ENCODE data around the gene ANTXR1. TPM values are rescaled to one million over a fixed set of nuclear protein-coding genes. Genes with fewer than 3 reads are reported as not detected.

ANTXR1 gene
- total RNA-seq, 1 experiment from 2014 or later = 48.3 TPM

GRCh38 chr2:69132960-69133590, 120.1 kb downstream of the ANTXR1 start:
- CTCF ChIA-PET = no interaction called here

GRCh38 chr2:69133898-69134297, 120.9 kb downstream of the ANTXR1 start:
- no TSS peak for BruUV-seq (replicated peaks)
- no peaks in the 10 kb centered on the region for H3K79me2 ChIP-seq (ENCODE audit: low read depth)
- H3F3A ChIP-seq (ENCODE audit: insufficient read depth, low read depth) = peaks cover 18% of the 10 kb centered on the region
- H3K4me3 ChIP-seq = no peak overlapping the region
- ChIA-PET POLR2A (ENCODE audit: unreplicated experiment) (no interaction called here), CTCF (no interaction called here)
- TF ChIP-seq CTCF (conservative IDR thresholded peaks at IDR 0.05) (no peak), EZH2 (IDR thresholded peaks at IDR 0.05; ENCODE audit: low read depth) (no peak)
- no peaks in the 10 kb centered on the region for H3K9me3 ChIP-seq (ENCODE audit: insufficient read depth, low read depth)
- no peaks in the 10 kb centered on the region for H3K36me3 ChIP-seq (ENCODE audit: low read depth)
- H4K20me1 ChIP-seq (ENCODE audit: insufficient read depth) = no peaks in the 10 kb centered on the region
- no peak overlapping the region for H3K4me2 ChIP-seq
- peaks cover 17% of the 10 kb centered on the region for H3K4me1 ChIP-seq (replicated peaks; ENCODE audit: insufficient read depth)
- H3K27ac ChIP-seq = no peak overlapping the region
- H3K9me2 ChIP-seq (ENCODE audit: insufficient read depth) = no peaks in the 10 kb centered on the region
- intact Hi-C loops (cut with micrococcal nuclease; ENCODE audit: unreplicated experiment) = no loop called here
- no peaks in the 10 kb centered on the region for H3K27me3 ChIP-seq (ENCODE audit: insufficient read depth, low read depth)
- no peak for DNase-seq
- no peak overlapping the region for H2AFZ ChIP-seq

More at GRCh38 chr2:69132960-69133590, 120.1 kb downstream of the ANTXR1 start:
- intact Hi-C loops (cut with micrococcal nuclease; ENCODE audit: unreplicated experiment) = no loop called here
- DNase-seq = peak in 1 of 2 experiments; percentile 45
- Histone ChIP-seq H3K79me2 (ENCODE audit: low read depth) (no peaks in the 10 kb centered on the region), H3K27ac (no peak overlapping the region), H2AFZ (no peak overlapping the region), H4K20me1 (ENCODE audit: insufficient read depth) (no peaks in the 10 kb centered on the region), H3K4me2 (no peak overlapping the region), H3K27me3 (ENCODE audit: insufficient read depth, low read depth) (no peaks in the 10 kb centered on the region), H3K4me1 (replicated peaks; ENCODE audit: insufficient read depth) (peaks cover 9% of the 10 kb centered on the region), H3K36me3 (ENCODE audit: low read depth) (no peaks in the 10 kb centered on the region), H3K9me3 (ENCODE audit: insufficient read depth, low read depth) (no peaks in the 10 kb centered on the region), H3F3A (ENCODE audit: insufficient read depth, low read depth) (peaks cover 10% of the 10 kb centered on the region), H3K9me2 (ENCODE audit: insufficient read depth) (no peaks in the 10 kb centered on the region), H3K4me3 (no peak overlapping the region)
- POLR2A ChIA-PET (ENCODE audit: unreplicated experiment) = interaction anchor here (0.6 kb wide), 1 partner anchor 136 kb away, joined by 4 read pairs; no protein-coding TSS in a partner anchor
- no peak for TF ChIP-seq CTCF (conservative IDR thresholded peaks at IDR 0.05)
- no peak for TF ChIP-seq EZH2 (IDR thresholded peaks at IDR 0.05; ENCODE audit: low read depth)
- BruUV-seq (replicated peaks) = no TSS peak

- intact Hi-C loops (cut with micrococcal nuclease; ENCODE audit: unreplicated experiment) = no loop called here
- Histone ChIP-seq H4K20me1 (ENCODE audit: insufficient read depth) (no peaks in the 10 kb centered on the region), H3K9me2 (ENCODE audit: insufficient read depth) (no peaks in the 10 kb centered on the region), H3K4me2 (no peak overlapping the region), H2AFZ (no peak overlapping the region), H3K36me3 (ENCODE audit: low read depth) (no peaks in the 10 kb centered on the region), H3K27me3 (ENCODE audit: insufficient read depth, low read depth) (no peaks in the 10 kb centered on the region), H3K79me2 (ENCODE audit: low read depth) (no peaks in the 10 kb centered on the region), H3F3A (ENCODE audit: insufficient read depth, low read depth) (peaks cover 23% of the 10 kb centered on the region), H3K4me1 (replicated peaks; ENCODE audit: insufficient read depth) (peaks cover 23% of the 10 kb centered on the region), H3K9me3 (ENCODE audit: insufficient read depth, low read depth) (no peaks in the 10 kb centered on the region), H3K4me3 (no peak overlapping the region), H3K27ac (no peak overlapping the region)
- TF ChIP-seq CTCF (conservative IDR thresholded peaks at IDR 0.05) (no peak), EZH2 (IDR thresholded peaks at IDR 0.05; ENCODE audit: low read depth) (no peak)
- BruUV-seq (replicated peaks) = no TSS peak
- DNase-seq = no peak
- ChIA-PET POLR2A (ENCODE audit: unreplicated experiment) (no interaction called here), CTCF (no interaction called here)
Measured at GRCh38 chr2:69134306-69134945, 121.4 kb downstream of the ANTXR1 start.
